ENCODE measurements around the gene MB21D2.
"Not testable (repeated sequence)": the region's sequence is repeated elsewhere in the genome, so short reads cannot be mapped to it uniquely, and the experiment has no call there.

MB21D2 gene

DNA sequence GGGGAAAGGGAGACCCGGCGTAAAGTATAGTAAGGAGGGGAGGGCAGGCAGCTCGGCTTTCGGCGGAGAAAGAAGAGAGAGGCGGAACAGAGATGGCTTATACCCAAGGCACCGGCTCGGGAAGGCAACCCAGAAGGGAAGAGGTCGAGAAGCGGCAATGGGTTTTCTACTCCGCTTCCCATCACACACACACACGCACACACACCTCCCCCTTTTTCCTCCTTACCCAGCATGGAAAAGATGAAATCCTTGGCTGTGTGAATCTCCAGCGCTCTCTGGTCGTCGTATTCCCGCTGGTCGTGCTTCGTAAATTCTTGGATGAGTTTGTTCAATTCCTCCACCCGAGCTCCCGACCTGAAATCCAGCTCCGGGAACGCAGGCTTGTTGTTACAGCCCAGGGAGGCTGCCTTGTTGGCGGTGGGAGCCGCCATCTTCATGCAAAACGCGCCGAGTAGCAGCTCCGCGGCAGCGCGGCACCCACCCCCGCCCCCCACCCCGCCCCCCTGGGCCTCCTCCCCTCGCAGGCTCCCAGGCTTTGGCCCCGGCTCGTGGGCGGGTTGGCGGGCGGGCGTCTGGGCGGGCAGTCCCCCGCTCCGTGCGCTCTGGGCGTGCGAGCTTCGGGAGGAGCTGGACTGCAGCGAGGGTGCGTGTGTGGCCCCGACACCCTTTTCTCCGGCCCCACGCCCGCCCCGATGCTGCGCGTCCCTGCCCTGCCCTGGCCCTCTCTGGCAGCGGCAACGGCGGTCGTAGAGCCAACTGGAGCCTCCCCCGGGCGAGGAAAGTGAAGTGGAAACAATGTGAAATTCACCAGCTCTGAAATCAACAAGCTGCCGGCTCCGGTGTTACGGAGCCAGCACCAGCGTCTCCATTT, at the start of gene MB21D2:
Gene MB21D2, minus strand, starts transcription at position 453 of the 871 bp plus-strand sequence. Its CDS starts 16 bp downstream, at position 437.
- DNase-seq (ENCODE audit: low spot score) = peak; percentile 82

GRCh38 chr3:192964959-192965719, 47.5 kb upstream of the MB21D2 start:
- DNase-seq (ENCODE audit: low spot score) = not testable (repeated sequence)

- no peak for DNase-seq (ENCODE audit: low spot score)
These were observed 42.1 kb upstream of the MB21D2 start for GRCh38 chr3:192959773-192960172.

GRCh38 chr3:192958219-192958872, 40.7 kb upstream of the MB21D2 start:
- DNase-seq (ENCODE audit: low spot score) = no peak

DNA sequence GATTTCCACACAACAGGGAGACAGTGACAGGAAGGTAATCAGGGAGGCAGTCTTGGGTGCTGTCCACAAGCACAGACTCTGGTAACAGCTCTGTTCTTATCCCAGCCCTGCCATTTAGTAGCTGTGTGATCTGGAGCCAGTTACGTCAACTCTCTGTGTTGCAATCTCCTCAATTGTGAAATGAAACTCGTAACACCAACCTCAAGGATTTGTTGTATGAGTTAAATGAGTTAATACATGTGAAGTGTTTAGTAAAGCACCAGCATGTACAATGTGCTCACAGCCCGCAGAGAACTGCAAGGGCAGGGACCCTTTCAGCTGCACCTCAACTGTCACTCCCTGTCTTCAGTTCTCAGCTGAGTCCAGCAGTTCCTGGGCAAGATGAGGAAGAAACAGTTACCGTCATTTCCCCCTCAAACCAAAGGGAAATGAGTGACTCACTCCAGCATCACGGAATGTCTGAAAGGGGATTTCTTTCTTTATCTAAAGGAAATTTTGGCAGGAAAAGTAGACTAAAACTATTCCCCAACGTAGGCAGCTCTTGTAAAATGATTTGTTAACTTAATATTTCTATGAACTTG, 39.9 kb upstream of the MB21D2 start:
- no peak for DNase-seq (ENCODE audit: low spot score)

DNA sequence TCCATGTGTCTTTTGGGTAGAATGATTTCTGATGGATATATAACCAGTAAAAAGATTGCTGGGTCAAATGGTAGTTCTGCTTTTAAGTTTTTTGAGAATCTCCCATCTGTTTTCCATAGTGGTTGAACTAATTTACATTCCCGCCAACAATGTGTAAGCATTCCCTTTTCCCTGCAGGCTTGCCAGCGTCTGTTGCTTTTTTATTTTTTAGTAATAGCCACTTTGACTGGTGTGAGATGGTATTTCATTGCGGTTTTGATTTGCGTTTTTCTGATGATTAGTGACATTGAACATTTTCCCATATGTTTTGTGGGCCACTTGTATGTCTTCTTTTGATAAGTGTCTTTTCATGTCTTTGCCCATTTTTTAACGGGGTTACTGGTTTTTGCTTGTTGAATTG, 36.3 kb upstream of the MB21D2 start:
- no peak for DNase-seq (ENCODE audit: low spot score)

- no peak for DNase-seq (ENCODE audit: low spot score)
These were observed 29.8 kb upstream of the MB21D2 start for GRCh38 chr3:192947421-192947820.

GRCh38 chr3:192943393-192943792, 25.7 kb upstream of the MB21D2 start:
- DNase-seq (ENCODE audit: low spot score) = no peak

DNA sequence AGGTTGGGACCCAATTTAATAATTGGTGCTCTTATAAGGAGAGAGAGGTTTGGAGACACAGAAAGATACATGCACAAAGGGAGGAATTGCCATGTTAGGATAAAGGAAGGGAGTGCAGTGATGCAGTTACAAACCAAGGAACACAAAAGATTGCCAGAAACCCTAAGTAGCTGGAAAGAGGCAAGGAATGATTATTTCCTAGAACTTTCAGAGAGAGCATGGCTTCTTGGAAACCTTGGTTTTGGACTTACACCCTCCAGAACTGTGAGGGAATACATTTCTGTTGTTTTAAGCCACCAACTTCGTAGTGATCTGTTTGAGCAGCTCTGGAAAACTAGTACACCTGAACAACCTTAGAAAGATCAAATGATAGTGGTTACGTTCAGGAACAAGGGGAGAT, 25.0 kb upstream of the MB21D2 start:
- no peak for DNase-seq (ENCODE audit: low spot score)

DNA sequence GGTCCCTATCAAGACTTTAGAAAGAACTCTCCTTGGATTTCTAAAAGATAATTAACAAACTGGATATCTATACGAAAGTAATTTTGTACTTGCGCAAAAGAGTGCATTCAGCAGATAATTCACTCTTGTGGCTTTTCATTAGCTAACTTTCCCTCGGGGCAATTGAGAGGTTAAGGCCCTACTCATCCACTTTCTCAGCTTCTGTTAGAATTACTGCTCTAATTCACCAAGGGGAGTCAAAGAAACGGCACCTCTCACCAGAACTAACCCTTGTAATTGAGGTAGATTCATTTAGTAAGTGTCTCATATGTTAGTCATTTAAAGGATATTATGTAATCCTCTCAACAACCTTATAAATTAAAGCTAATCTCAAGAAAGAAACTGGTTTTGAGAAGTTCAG, 22.5 kb upstream of the MB21D2 start:
- no peak for DNase-seq (ENCODE audit: low spot score)

GRCh38 chr3:192935441-192935840, 17.8 kb upstream of the MB21D2 start:
- no peak for DNase-seq (ENCODE audit: low spot score)

DNA sequence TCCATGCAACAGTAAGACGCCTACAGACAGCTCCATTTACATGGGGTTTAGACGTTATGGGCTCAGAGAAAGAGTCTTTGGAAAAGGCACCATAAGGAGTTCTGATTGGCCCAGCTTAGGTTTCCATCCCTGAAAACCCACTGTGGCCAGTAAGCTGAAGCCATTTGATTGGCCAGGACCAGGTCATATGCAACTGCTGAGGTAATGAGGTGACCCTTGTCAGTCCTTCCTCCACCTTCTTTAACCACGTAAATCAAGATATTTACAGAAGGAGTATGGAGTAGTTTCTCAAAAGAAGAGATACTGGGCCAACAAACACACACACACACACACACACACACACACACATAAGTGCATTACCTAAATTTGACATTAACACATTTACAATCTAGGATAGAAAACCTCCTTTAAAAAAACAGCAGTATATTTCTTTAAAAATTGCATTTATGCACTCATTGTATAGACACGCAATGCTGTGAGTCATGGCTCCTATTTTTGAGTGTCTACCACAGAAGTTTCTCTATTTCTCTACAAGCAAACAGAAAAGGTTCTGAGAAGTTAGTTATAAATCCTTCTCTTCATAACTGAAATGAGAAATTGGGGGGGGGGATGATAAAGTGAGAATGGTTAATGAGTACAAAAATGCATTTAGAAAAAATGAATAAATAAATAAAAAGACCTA, 16.3 kb upstream of the MB21D2 start:
- DNase-seq (ENCODE audit: low spot score) = no peak

- DNase-seq (ENCODE audit: low spot score) = no peak
These were observed 15.6 kb upstream of the MB21D2 start for GRCh38 chr3:192933259-192933658.

DNA sequence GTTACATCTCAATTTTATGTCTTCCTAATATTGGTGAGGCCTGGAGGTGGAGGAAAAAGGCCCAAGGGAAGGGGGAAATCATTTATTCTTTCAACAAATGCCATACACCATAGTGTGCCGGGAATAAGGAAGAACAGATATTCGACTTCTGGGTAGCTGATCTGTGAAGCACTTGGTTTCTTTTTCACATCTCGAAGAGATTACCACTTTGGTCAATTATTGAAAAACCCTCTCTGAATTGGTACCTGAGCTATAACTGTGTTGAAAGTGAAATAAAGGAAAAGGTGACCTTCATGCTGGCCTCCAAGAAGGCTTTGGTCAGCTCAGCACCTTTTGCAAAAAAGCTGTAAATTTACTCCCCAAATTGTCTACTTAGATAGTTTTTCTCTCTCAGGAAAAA, 14.2 kb upstream of the MB21D2 start:
- no peak for DNase-seq (ENCODE audit: low spot score)

DNA sequence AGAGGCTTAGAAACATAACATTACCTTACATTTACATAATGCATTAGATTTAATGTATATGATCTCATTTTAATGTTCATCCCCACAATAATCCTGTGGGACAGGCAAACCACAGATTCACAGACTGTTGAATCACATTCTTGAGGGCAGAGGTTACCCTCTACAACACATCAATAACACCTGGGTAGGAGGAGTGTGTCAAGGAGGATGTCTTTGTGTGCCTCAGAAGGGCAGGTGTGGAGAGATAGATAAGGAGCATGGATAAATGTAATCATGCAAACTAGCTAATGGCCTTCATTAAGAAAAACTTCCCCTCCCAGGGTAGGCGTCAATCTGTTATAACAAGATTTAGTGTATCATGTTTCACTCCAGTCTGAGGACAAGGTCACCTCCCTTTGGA, 12.9 kb upstream of the MB21D2 start:
- DNase-seq (ENCODE audit: low spot score) = peak; percentile 52

GRCh38 chr3:192929755-192930547, 12.3 kb upstream of the MB21D2 start:
- peak; percentile 62 for DNase-seq (ENCODE audit: low spot score)

- DNase-seq (ENCODE audit: low spot score) = no peak
These were observed 11.5 kb upstream of the MB21D2 start for GRCh38 chr3:192929146-192929545.

GRCh38 chr3:192928720-192929119, 11.1 kb upstream of the MB21D2 start:
- peak; percentile 80 for DNase-seq (ENCODE audit: low spot score)

DNA sequence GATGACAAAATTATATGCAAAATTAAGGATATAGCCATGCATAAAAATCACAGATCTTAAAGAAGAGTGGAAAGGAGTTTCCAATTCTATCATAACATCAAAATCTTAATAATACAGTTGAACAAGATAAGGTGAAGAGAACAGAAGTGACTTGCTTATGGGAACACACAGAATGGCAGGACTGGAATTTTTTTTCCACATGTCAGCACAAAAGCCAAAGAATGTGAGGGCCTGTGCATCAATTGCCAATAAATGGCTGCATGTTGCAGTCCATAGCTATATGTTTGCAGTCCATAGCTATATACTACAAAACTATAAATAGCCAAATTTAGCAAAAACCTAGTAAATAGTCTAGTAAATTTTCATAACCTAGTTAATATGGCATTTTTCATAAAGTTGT, 10.4 kb upstream of the MB21D2 start:
- no peak for DNase-seq (ENCODE audit: low spot score)

GRCh38 chr3:192927016-192927415, 9.4 kb upstream of the MB21D2 start:
- no peak for DNase-seq (ENCODE audit: low spot score)

DNA sequence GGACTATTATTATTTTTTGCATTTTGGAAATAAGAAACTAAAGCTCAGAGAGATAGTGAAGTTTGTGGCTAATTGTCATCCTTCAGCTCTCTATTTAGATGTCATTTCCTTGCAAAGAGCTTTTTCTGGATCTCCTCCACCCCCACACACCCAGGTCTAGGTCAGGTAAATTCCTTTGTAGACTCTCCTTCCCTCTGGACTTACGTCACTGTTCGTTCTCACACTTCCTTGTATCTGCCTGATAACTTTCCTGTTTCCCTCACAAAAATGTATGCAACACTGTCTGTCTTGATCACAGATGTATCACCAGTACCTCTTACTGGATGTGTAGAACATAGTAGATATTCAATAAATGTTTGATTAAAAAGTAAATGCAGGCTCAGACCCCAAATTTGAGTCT, 6.1 kb upstream of the MB21D2 start:
- DNase-seq (ENCODE audit: low spot score) = peak; percentile 52

All from LoVo (cell line).